ENCODE measurements around the gene LEMD2.

- no peak for TF ChIP-seq JUN (IDR thresholded peaks at IDR 0.05)
- TF ChIP-seq EP300 (IDR thresholded peaks at IDR 0.05) = no peak
- TF ChIP-seq CTCF (IDR thresholded peaks at IDR 0.05) = no peak
- TF ChIP-seq RAD21 (conservative IDR thresholded peaks at IDR 0.05 in 1 of 2, IDR thresholded peaks at IDR 0.05 in 1 of 2) = no peak
- no peak for TF ChIP-seq POLR2A (IDR thresholded peaks at IDR 0.05; ENCODE audit: low read length)
- no peak for TF ChIP-seq RNF2 (IDR thresholded peaks at IDR 0.05; ENCODE audit: borderline replicate concordance, low read depth)
Measured at GRCh38 chr6:33797626-33798342, 8.9 kb upstream of the LEMD2 start.

All from A549 (cell line).